H1 (cell line): Measurements from ENCODE around the gene FBXW2. TPM values are rescaled to one million over a fixed set of nuclear protein-coding genes. Genes with fewer than 3 reads are reported as not detected.

Source experiments
- polyA plus RNA-seq, 7 experiments: library from polyadenylated mRNA; depleted of rRNA in 3 of 7; stranded (reverse) in 5 of 7; unstranded in 2 of 7; fragments of >200 nt in 5 of 7; fragments of 200-250 nt in 2 of 7; gene quantifications; 1 replicate in 5 of 7; 2 replicates in 1 of 7; 4 replicates in 1 of 7; pipeline versions ENCODE4 v1.2.1 to v1.2.3, GENCODE V29; 2011 to 2013; ENCODE audit warnings: missing spikeins in 2 of 7, mixed read lengths in 2 of 7
- total RNA-seq: library from RNA; stranded (reverse); fragmentation: NEBNext Ultra II Directional; extraction: Animal tissue kit (Norgen Biotek cat#: 25700); gene quantifications from 2 replicates; pipeline ENCODE4 v1.2.1, GENCODE V29; 2021
- TF ChIP-seq, protein P1 (sequence below): fragments of 300-600 bp; sonication (generic); IDR thresholded peaks from 2 replicates; pipeline ENCODE4 v1.7.1; 2012; ENCODE audit warnings: low read length, moderate library complexity, mild to moderate bottlenecking, inconsistent platforms; ENCODE audit not compliant: insufficient replicate concordance

FBXW2 gene
- total and polyA plus RNA-seq, 2 of the 8 experiments (the other 6 are each of a cell fraction or from before 2014, with no cell fraction given): 19.2 to 65.3 TPM

DNA sequence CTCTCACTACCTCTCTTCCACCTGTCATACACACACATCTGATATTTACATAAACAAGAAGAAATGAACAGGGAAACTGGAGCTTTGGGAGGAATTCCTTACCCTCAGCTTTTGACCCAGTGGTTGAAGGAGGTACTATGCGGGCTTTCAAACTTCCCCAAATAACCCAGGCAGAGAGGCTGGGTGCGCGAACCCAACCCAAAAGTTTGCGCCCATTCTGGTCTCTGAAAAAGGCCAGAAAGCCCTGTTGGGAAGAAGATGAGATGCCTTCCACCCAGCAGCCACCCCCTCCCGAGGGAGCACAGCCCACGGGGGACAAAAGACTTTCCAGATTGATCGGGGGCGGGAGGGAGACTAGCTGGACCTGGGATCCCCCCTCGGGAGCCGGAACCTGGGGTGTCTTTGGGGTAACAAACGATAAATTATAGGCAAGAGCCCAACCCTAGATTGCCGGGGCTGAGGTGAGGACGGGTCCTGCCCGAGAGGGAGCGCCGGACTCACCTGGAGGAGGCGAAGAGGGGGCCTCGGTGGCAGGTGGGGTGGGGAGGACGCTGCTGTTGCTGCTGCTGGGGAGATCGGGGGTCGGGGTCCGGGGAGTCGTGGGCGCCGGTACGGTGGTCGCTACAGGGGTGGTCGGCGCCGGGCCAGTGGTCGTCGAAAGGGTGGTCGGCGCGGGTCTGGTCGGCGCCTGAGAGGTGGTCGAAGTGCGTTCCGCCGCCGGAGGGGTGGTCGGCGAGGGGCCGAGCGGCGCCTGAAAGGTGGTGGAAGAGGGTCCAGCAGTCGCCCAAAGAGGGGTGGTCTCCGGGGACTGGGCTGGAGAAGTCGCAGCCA is 79.7 kb downstream of the FBXW2 start (continued):
- TF ChIP-seq, protein P1, sequence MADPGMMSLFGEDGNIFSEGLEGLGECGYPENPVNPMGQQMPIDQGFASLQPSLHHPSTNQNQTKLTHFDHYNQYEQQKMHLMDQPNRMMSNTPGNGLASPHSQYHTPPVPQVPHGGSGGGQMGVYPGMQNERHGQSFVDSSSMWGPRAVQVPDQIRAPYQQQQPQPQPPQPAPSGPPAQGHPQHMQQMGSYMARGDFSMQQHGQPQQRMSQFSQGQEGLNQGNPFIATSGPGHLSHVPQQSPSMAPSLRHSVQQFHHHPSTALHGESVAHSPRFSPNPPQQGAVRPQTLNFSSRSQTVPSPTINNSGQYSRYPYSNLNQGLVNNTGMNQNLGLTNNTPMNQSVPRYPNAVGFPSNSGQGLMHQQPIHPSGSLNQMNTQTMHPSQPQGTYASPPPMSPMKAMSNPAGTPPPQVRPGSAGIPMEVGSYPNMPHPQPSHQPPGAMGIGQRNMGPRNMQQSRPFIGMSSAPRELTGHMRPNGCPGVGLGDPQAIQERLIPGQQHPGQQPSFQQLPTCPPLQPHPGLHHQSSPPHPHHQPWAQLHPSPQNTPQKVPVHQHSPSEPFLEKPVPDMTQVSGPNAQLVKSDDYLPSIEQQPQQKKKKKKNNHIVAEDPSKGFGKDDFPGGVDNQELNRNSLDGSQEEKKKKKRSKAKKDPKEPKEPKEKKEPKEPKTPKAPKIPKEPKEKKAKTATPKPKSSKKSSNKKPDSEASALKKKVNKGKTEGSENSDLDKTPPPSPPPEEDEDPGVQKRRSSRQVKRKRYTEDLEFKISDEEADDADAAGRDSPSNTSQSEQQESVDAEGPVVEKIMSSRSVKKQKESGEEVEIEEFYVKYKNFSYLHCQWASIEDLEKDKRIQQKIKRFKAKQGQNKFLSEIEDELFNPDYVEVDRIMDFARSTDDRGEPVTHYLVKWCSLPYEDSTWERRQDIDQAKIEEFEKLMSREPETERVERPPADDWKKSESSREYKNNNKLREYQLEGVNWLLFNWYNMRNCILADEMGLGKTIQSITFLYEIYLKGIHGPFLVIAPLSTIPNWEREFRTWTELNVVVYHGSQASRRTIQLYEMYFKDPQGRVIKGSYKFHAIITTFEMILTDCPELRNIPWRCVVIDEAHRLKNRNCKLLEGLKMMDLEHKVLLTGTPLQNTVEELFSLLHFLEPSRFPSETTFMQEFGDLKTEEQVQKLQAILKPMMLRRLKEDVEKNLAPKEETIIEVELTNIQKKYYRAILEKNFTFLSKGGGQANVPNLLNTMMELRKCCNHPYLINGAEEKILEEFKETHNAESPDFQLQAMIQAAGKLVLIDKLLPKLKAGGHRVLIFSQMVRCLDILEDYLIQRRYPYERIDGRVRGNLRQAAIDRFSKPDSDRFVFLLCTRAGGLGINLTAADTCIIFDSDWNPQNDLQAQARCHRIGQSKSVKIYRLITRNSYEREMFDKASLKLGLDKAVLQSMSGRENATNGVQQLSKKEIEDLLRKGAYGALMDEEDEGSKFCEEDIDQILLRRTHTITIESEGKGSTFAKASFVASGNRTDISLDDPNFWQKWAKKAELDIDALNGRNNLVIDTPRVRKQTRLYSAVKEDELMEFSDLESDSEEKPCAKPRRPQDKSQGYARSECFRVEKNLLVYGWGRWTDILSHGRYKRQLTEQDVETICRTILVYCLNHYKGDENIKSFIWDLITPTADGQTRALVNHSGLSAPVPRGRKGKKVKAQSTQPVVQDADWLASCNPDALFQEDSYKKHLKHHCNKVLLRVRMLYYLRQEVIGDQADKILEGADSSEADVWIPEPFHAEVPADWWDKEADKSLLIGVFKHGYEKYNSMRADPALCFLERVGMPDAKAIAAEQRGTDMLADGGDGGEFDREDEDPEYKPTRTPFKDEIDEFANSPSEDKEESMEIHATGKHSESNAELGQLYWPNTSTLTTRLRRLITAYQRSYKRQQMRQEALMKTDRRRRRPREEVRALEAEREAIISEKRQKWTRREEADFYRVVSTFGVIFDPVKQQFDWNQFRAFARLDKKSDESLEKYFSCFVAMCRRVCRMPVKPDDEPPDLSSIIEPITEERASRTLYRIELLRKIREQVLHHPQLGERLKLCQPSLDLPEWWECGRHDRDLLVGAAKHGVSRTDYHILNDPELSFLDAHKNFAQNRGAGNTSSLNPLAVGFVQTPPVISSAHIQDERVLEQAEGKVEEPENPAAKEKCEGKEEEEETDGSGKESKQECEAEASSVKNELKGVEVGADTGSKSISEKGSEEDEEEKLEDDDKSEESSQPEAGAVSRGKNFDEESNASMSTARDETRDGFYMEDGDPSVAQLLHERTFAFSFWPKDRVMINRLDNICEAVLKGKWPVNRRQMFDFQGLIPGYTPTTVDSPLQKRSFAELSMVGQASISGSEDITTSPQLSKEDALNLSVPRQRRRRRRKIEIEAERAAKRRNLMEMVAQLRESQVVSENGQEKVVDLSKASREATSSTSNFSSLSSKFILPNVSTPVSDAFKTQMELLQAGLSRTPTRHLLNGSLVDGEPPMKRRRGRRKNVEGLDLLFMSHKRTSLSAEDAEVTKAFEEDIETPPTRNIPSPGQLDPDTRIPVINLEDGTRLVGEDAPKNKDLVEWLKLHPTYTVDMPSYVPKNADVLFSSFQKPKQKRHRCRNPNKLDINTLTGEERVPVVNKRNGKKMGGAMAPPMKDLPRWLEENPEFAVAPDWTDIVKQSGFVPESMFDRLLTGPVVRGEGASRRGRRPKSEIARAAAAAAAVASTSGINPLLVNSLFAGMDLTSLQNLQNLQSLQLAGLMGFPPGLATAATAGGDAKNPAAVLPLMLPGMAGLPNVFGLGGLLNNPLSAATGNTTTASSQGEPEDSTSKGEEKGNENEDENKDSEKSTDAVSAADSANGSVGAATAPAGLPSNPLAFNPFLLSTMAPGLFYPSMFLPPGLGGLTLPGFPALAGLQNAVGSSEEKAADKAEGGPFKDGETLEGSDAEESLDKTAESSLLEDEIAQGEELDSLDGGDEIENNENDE: no peak
